ENCODE measurements around the gene C4orf50.

The C4orf50 gene

DNA sequence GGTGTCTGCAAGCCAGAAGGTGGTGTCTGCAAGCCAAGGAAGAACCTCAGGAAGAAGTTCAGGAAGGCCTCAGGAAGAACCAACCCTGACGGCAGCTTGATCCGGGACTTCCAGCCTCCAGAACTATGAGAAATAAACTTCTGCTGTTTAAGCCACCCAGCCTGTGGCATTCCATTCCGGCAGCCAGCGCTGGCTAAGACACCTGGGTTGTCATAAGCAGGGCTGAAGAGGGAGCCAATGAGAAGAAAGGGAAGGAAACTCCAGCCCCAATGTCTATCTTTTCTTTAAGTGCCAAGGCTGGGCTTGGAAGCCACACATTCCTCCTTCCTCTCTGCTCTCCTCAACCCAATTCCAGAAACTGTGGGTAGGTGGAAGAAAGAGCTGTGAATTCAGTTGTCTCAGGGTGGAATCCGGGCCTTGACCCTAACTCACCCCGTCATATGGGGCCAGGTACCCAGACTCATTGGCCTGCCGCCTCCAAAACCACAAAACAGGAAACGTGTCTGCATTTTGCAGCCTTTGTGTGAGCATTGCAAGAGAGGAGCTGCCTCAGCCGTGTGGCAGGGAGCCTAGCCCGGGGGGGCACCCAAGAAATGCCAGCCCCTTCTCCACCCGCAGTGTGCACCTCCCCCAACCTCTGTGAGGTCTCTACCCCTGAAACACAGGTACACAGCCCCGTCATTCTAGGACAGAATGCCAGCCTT is 152.2 kb downstream of the C4orf50 start:
- TF ChIP-seq EZH2phosphoT487 (conservative IDR thresholded peaks at IDR 0.05; ENCODE audit: low read length) = no peak
- TF ChIP-seq, protein P1, sequence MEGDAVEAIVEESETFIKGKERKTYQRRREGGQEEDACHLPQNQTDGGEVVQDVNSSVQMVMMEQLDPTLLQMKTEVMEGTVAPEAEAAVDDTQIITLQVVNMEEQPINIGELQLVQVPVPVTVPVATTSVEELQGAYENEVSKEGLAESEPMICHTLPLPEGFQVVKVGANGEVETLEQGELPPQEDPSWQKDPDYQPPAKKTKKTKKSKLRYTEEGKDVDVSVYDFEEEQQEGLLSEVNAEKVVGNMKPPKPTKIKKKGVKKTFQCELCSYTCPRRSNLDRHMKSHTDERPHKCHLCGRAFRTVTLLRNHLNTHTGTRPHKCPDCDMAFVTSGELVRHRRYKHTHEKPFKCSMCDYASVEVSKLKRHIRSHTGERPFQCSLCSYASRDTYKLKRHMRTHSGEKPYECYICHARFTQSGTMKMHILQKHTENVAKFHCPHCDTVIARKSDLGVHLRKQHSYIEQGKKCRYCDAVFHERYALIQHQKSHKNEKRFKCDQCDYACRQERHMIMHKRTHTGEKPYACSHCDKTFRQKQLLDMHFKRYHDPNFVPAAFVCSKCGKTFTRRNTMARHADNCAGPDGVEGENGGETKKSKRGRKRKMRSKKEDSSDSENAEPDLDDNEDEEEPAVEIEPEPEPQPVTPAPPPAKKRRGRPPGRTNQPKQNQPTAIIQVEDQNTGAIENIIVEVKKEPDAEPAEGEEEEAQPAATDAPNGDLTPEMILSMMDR (IDR thresholded peaks at IDR 0.05; ENCODE audit: insufficient read depth, low read length, poor library complexity, severe bottlenecking) = no peak
- no peaks in the 10 kb centered on the region for H3K79me2 ChIP-seq (ENCODE audit: insufficient read depth, low read length)
- H3K4me2 ChIP-seq (ENCODE audit: low read depth, low read length, poor library complexity, severe bottlenecking) = no peak overlapping the region
- H3K27ac ChIP-seq (ENCODE audit: low read depth, low read length) = no peak overlapping the region
- H3K9ac ChIP-seq (ENCODE audit: low read length) = no peak overlapping the region
- no peaks in the 10 kb centered on the region for H3K36me3 ChIP-seq (ENCODE audit: low read length)
- H3K4me3 ChIP-seq (ENCODE audit: insufficient read depth, low read length, poor library complexity, severe bottlenecking) = no peak overlapping the region
- H2AFZ ChIP-seq (ENCODE audit: low read depth, low read length, severe bottlenecking) = no peak overlapping the region
- H4K20me1 ChIP-seq (ENCODE audit: low read depth, low read length) = no peaks in the 10 kb centered on the region
- no peaks in the 10 kb centered on the region for H3F3A ChIP-seq (ENCODE audit: insufficient read depth)
- H3K27me3 ChIP-seq (ENCODE audit: low read length) = no peaks in the 10 kb centered on the region
- H3K9me3 ChIP-seq (ENCODE audit: insufficient read depth, low read length) = no peaks in the 10 kb centered on the region
- no peaks in the 10 kb centered on the region for H3K9me2 ChIP-seq (replicated peaks; ENCODE audit: insufficient read depth, low read length)

DNA sequence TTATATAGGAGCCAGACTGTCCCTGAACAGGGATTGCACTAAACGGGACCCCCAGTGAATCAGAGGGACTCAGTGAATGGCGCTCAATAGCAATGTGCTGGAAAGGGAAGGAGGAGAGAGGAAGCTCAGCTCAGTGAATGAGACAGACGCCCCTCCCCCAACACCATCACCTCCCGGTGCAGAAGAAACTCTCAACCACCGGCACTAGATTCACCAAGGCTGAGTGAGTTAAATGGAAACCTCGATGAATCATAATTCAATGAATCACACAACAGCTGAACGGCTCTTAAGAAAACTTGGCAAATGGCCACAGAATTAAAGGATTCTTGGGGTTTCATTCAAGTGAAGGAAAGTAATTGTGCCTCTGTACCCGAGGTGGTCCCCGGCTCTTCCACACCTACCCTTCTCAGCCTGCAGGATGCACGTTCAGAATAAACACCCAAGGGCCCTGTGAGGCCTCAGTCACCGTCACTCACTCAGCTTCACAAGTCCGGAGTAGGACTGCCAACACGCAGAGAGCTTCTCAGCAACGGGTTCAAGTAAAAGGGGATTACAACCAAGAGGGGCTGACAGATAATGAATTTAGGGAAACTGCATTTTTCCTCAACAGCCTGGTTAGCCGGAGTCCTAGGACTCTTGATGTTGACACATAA is 154.6 kb downstream of the C4orf50 start:
- no peaks in the 10 kb centered on the region for H4K20me1 ChIP-seq (ENCODE audit: low read depth, low read length)
- no peaks in the 10 kb centered on the region for H3K9me2 ChIP-seq (replicated peaks; ENCODE audit: insufficient read depth, low read length)
- H3K9ac ChIP-seq (ENCODE audit: low read length) = no peak overlapping the region
- no peaks in the 10 kb centered on the region for H3K27me3 ChIP-seq (ENCODE audit: low read length)
- no peak overlapping the region for H3K4me2 ChIP-seq (ENCODE audit: low read depth, low read length, poor library complexity, severe bottlenecking)
- H3K36me3 ChIP-seq (ENCODE audit: low read length) = no peaks in the 10 kb centered on the region
- no peaks in the 10 kb centered on the region for H3K9me3 ChIP-seq (ENCODE audit: insufficient read depth, low read length)
- no peak overlapping the region for H2AFZ ChIP-seq (ENCODE audit: low read depth, low read length, severe bottlenecking)
- H3K79me2 ChIP-seq (ENCODE audit: insufficient read depth, low read length) = no peaks in the 10 kb centered on the region
- TF ChIP-seq, protein P1 (IDR thresholded peaks at IDR 0.05; ENCODE audit: insufficient read depth, low read length, poor library complexity, severe bottlenecking) = no peak
- TF ChIP-seq EZH2phosphoT487 (conservative IDR thresholded peaks at IDR 0.05; ENCODE audit: low read length) = no peak
- H3F3A ChIP-seq (ENCODE audit: insufficient read depth) = no peaks in the 10 kb centered on the region
- H3K27ac ChIP-seq (ENCODE audit: low read depth, low read length) = no peak overlapping the region
- no peak overlapping the region for H3K4me3 ChIP-seq (ENCODE audit: insufficient read depth, low read length, poor library complexity, severe bottlenecking)

DNA sequence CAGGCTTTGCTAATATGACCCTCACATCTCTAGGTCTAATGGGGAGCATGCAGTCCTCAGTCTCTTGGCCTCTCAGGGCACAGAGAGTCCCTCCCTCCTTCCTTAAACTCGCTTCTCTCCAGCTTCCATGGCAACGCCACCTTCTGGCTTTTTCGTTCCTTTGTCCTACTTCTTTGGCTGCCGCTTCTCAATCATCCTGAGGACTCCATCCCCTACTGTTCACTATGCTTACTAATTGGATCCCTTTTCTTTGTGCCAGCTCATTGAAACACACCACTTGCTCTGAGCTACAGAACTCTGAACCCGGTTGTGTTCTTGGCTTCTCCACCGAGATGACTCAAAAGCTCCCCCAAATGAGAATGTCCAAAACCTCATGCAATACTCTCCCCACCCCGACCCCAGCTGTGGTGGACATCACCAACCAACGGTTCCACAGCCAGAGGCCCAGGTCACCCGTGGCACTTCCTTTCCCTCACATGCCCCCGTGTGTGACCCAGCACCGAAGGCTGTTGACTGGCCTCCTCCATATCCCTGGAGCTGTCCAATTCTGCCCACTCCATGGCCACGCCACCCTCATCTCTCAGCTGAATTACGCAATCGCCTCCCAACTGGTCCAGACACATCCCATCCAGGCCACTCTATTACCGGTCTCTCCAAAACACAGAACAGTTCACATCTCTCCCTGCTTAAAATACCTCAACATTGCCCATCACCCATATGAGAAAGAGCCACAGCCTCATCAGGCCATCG is 160.0 kb downstream of the C4orf50 start:
- Histone ChIP-seq H3K36me3 (ENCODE audit: low read length) (no peaks in the 10 kb centered on the region), H3K27ac (ENCODE audit: low read depth, low read length) (no peak overlapping the region)

More for the DNA sequence above, 160.0 kb downstream of the C4orf50 start:
- Histone ChIP-seq H3K9me2 (replicated peaks; ENCODE audit: insufficient read depth, low read length) (no peaks in the 10 kb centered on the region), H3K9ac (ENCODE audit: low read length) (no peak overlapping the region), H3F3A (ENCODE audit: insufficient read depth) (no peaks in the 10 kb centered on the region), H2AFZ (ENCODE audit: low read depth, low read length, severe bottlenecking) (no peak overlapping the region), H3K4me2 (ENCODE audit: low read depth, low read length, poor library complexity, severe bottlenecking) (no peak overlapping the region), H3K79me2 (ENCODE audit: insufficient read depth, low read length) (no peaks in the 10 kb centered on the region), H4K20me1 (ENCODE audit: low read depth, low read length) (no peaks in the 10 kb centered on the region), H3K9me3 (ENCODE audit: insufficient read depth, low read length) (no peaks in the 10 kb centered on the region), H3K27me3 (ENCODE audit: low read length) (no peaks in the 10 kb centered on the region), H3K4me3 (ENCODE audit: insufficient read depth, low read length, poor library complexity, severe bottlenecking) (no peak overlapping the region)
- TF ChIP-seq EZH2phosphoT487 (conservative IDR thresholded peaks at IDR 0.05; ENCODE audit: low read length) = no peak
- TF ChIP-seq, protein P1 (IDR thresholded peaks at IDR 0.05; ENCODE audit: insufficient read depth, low read length, poor library complexity, severe bottlenecking) = no peak

Measured in SU-DHL-6 (cell line).